Neural cell (in vitro differentiated cells): Measurements from ENCODE around the gene HOXB4. TPM values are rescaled to one million over a fixed set of nuclear protein-coding genes. Genes with fewer than 3 reads are reported as not detected.

Experiments used
- H2AFZ ChIP-seq: fragments of 200-600, 300-800 bp; sonication (generic), shearing (Covaris generic); 2 replicates; pipeline ENCODE4 v1.6.0; 2014; ENCODE audit warnings: low read depth, mild to moderate bottlenecking, antibody characterized with exemption, low read length, moderate library complexity
- H3F3A ChIP-seq: fragments of 200-600 bp; shearing (Covaris generic); 2 replicates; pipeline ENCODE4 v1.6.1; 2016; ENCODE audit warnings: mild to moderate bottlenecking, moderate library complexity, mixed read lengths, antibody characterized with exemption, low read length; ENCODE audit not compliant: insufficient read depth, poor library complexity, severe bottlenecking
- H3K27ac ChIP-seq: fragments of 200-600, 300-800 bp; sonication (generic), shearing (Covaris generic); 2 replicates; pipeline ENCODE4 v1.5.1; 2014; ENCODE audit warnings: mild to moderate bottlenecking, low read length, moderate library complexity
- H3K27me3 ChIP-seq: fragments of 300-800, 200-600 bp; sonication (generic), shearing (Covaris generic); 2 replicates; pipeline ENCODE4 v1.6.0; 2014; ENCODE audit warnings: mild to moderate bottlenecking, low read depth, low read length, moderate library complexity; ENCODE audit not compliant: insufficient read depth
- H3K36me3 ChIP-seq: fragments of 300-800, 200-600 bp; sonication (generic), shearing (Covaris generic); 2 replicates; pipeline ENCODE4 v1.5.1; 2014; ENCODE audit warnings: mild to moderate bottlenecking, antibody characterized with exemption, low read length, moderate library complexity; ENCODE audit not compliant: insufficient read depth
- H3K4me2 ChIP-seq: fragments of 300-800, 200-600 bp; sonication (generic), shearing (Covaris generic); 2 replicates; pipeline ENCODE4 v1.6.0; 2014; ENCODE audit warnings: mild to moderate bottlenecking, low read length
- H3K4me3 ChIP-seq: fragments of 300-800, 200-600 bp; sonication (generic), shearing (Covaris generic); 2 replicates; pipeline ENCODE4 v1.5.1; 2014; ENCODE audit warnings: mild to moderate bottlenecking, low read length, moderate library complexity
- H3K79me2 ChIP-seq: fragments of 200-600 bp; shearing (Covaris generic); replicated peaks from 2 replicates; pipeline ENCODE4 v1.6.0; 2014; ENCODE audit warnings: mild to moderate bottlenecking, low read length, moderate library complexity; ENCODE audit not compliant: insufficient read depth
- H3K9ac ChIP-seq: fragments of 300-800, 200-600 bp; sonication (generic), shearing (Covaris generic); 2 replicates; pipeline ENCODE4 v1.6.1; 2016; ENCODE audit warnings: mild to moderate bottlenecking, low read length, mixed read lengths
- H3K9me2 ChIP-seq: fragments of 200-600 bp; shearing (Covaris generic); 2 replicates; pipeline ENCODE4 v1.6.1; 2016; ENCODE audit warnings: mild to moderate bottlenecking, low read length, mixed read lengths; ENCODE audit not compliant: insufficient read depth
- H3K9me3 ChIP-seq: fragments of 200-600, 300-800 bp; sonication (generic), shearing (Covaris generic); 2 replicates; pipeline ENCODE4 v1.6.1; 2016; ENCODE audit warnings: mild to moderate bottlenecking, mixed run types, low read length, moderate library complexity, mixed read lengths
- H4K20me1 ChIP-seq: fragments of 200-600 bp; shearing (Covaris generic); 2 replicates; pipeline ENCODE4 v1.6.1; 2016; ENCODE audit warnings: mild to moderate bottlenecking, mixed run types; ENCODE audit not compliant: insufficient read depth
- EP300 ChIP-seq: fragments of 450-650 bp; conservative IDR thresholded peaks from 2 replicates; pipeline ENCODE4 v1.6.1; 2014; ENCODE audit warnings: antibody characterized with exemption, mild to moderate bottlenecking, moderate library complexity; ENCODE audit not compliant: poor library complexity, severe bottlenecking
- EZH2 ChIP-seq: fragments of 200-600, 300-800 bp; shearing (Covaris generic), sonication (generic); IDR thresholded peaks from 2 replicates; pipeline ENCODE4 v1.6.1; 2014; ENCODE audit warnings: antibody characterized with exemption, low read length, borderline replicate concordance, mild to moderate bottlenecking; ENCODE audit not compliant: insufficient read depth, poor library complexity, severe bottlenecking
- MXI1 ChIP-seq: fragments of 450-650 bp; conservative IDR thresholded peaks from 2 replicates; pipeline ENCODE4 v1.6.1; 2014; ENCODE audit warnings: antibody characterized with exemption, mild to moderate bottlenecking; ENCODE audit not compliant: poor library complexity, severe bottlenecking
- POLR2AphosphoS5 ChIP-seq: IDR thresholded peaks from 2 replicates; pipeline ENCODE4 v1.6.1; 2012
- RAD21 ChIP-seq: fragments of 450-650 bp; conservative IDR thresholded peaks from 2 replicates; pipeline ENCODE4 v1.6.1; 2014; ENCODE audit warnings: antibody characterized with exemption, mild to moderate bottlenecking, moderate library complexity
- SMC3 ChIP-seq: fragments of 450-650 bp; conservative IDR thresholded peaks from 2 replicates; pipeline ENCODE4 v1.6.1; 2014; ENCODE audit warnings: antibody characterized with exemption, mild to moderate bottlenecking, moderate library complexity; ENCODE audit not compliant: poor library complexity
- TAF1 ChIP-seq: IDR thresholded peaks from 2 replicates; pipeline ENCODE4 v1.6.1; 2012; ENCODE audit warnings: low read depth
- polyA plus RNA-seq: library from polyadenylated mRNA; depleted of rRNA; stranded (reverse); fragments of >200 nt; gene quantifications from 2 replicates; pipeline ENCODE4 v1.2.3, GENCODE V29; 2014
- TF ChIP-seq, protein P1 (sequence below): fragments of 450-650 bp; IDR thresholded peaks from 2 replicates; pipeline ENCODE4 v1.5.1; 2014; ENCODE audit warnings: antibody characterized with exemption, mild to moderate bottlenecking, moderate library complexity; ENCODE audit not compliant: poor library complexity, severe bottlenecking
- TF ChIP-seq, protein P2 (sequence below): IDR thresholded peaks from 2 replicates; pipeline ENCODE4 v1.6.1; 2012; ENCODE audit warnings: borderline replicate concordance

The HOXB4 gene
- polyA plus RNA-seq, 1 donor from 2014 or later = not detected

DNA sequence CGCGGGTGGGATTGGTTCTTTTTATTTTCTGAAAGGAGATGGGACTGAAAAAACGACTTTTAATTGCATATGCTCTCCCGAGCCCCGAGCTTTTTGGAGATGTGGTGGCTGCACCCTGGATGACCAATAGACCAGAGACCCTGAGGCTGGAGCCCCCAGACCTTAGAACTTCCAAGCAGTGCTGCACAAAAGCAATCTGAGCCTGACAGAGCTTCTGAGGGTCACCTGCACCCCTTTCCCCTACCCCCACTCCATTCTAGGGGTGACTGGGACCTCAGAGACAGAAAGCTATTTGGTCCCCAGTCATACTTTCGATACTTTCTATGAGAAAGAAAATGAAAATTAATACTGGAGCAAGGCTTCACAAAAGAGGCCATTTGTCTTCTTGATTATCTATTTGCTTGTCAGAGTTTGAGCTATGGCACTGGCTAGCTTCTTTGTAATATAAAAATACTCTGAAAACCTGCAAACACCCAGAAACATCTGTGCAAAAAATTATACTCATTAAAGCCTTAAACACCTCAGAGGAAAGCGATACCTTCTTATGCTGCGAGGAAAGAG is 3.6 kb downstream of the HOXB4 start:
- Histone ChIP-seq H3K9ac (no peak overlapping the region), H3F3A (no peaks in the 10 kb centered on the region), H3K36me3 (no peaks in the 10 kb centered on the region), H3K9me2 (no peaks in the 10 kb centered on the region), H3K4me2 (no peak overlapping the region), H3K9me3 (no peaks in the 10 kb centered on the region), H3K27me3 (peaks cover 98% of the 10 kb centered on the region), H4K20me1 (no peaks in the 10 kb centered on the region), H3K79me2 (no peaks in the 10 kb centered on the region), H3K4me3 (no peak overlapping the region), H3K27ac (no peak overlapping the region), H2AFZ (no peak overlapping the region)
- no peak for TF ChIP-seq MXI1
- no peak for TF ChIP-seq TAF1
- no peak for TF ChIP-seq RAD21
- TF ChIP-seq SMC3 = no peak
- TF ChIP-seq POLR2AphosphoS5 = no peak
- no peak for TF ChIP-seq EP300
- TF ChIP-seq, protein P1, sequence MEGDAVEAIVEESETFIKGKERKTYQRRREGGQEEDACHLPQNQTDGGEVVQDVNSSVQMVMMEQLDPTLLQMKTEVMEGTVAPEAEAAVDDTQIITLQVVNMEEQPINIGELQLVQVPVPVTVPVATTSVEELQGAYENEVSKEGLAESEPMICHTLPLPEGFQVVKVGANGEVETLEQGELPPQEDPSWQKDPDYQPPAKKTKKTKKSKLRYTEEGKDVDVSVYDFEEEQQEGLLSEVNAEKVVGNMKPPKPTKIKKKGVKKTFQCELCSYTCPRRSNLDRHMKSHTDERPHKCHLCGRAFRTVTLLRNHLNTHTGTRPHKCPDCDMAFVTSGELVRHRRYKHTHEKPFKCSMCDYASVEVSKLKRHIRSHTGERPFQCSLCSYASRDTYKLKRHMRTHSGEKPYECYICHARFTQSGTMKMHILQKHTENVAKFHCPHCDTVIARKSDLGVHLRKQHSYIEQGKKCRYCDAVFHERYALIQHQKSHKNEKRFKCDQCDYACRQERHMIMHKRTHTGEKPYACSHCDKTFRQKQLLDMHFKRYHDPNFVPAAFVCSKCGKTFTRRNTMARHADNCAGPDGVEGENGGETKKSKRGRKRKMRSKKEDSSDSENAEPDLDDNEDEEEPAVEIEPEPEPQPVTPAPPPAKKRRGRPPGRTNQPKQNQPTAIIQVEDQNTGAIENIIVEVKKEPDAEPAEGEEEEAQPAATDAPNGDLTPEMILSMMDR = no peak
- TF ChIP-seq, protein P2, sequence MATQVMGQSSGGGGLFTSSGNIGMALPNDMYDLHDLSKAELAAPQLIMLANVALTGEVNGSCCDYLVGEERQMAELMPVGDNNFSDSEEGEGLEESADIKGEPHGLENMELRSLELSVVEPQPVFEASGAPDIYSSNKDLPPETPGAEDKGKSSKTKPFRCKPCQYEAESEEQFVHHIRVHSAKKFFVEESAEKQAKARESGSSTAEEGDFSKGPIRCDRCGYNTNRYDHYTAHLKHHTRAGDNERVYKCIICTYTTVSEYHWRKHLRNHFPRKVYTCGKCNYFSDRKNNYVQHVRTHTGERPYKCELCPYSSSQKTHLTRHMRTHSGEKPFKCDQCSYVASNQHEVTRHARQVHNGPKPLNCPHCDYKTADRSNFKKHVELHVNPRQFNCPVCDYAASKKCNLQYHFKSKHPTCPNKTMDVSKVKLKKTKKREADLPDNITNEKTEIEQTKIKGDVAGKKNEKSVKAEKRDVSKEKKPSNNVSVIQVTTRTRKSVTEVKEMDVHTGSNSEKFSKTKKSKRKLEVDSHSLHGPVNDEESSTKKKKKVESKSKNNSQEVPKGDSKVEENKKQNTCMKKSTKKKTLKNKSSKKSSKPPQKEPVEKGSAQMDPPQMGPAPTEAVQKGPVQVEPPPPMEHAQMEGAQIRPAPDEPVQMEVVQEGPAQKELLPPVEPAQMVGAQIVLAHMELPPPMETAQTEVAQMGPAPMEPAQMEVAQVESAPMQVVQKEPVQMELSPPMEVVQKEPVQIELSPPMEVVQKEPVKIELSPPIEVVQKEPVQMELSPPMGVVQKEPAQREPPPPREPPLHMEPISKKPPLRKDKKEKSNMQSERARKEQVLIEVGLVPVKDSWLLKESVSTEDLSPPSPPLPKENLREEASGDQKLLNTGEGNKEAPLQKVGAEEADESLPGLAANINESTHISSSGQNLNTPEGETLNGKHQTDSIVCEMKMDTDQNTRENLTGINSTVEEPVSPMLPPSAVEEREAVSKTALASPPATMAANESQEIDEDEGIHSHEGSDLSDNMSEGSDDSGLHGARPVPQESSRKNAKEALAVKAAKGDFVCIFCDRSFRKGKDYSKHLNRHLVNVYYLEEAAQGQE = no peak
- no peak for TF ChIP-seq EZH2

DNA sequence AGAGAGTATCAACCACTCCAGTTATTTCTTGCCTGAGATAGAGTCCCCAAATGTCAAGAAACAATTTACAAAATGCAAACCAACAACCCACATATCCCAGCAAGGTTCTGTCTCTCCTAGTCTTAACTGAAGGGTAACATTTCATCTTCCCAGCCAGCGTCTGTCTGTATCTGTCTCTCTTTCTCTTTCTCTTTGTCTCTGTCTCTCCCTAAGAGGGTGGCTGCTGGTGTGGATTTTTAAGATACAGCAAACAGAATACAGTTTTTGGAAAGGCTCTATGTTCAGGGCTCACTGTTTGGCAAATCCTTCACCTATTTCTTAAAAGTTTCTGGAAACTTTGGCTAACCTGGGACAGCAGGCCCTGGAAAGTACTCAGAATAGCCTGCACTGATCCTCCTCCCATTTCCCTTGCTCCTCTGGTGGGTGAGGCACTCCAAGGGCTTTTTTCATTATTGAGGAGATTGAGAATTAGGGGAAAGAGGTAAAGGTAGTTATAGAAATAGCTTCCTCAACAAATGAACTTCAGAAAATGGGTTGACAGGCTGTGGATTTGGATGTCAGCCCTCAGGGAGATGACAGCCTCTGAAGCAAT is 6.2 kb downstream of the HOXB4 start:
- Histone ChIP-seq H4K20me1 (no peaks in the 10 kb centered on the region), H3K27me3 (peaks cover 100% of the 10 kb centered on the region), H3K4me2 (no peak overlapping the region)

More for the DNA sequence above, 6.2 kb downstream of the HOXB4 start:
- Histone ChIP-seq H3F3A (no peaks in the 10 kb centered on the region), H3K79me2 (no peaks in the 10 kb centered on the region), H3K4me3 (no peak overlapping the region), H3K27ac (no peak overlapping the region), H3K9ac (no peak overlapping the region), H3K36me3 (no peaks in the 10 kb centered on the region), H3K9me3 (no peaks in the 10 kb centered on the region), H2AFZ (no peak overlapping the region), H3K9me2 (no peaks in the 10 kb centered on the region)
- no peak for TF ChIP-seq EP300
- TF ChIP-seq, protein P2 = no peak
- no peak for TF ChIP-seq SMC3
- no peak for TF ChIP-seq POLR2AphosphoS5
- TF ChIP-seq MXI1 = no peak
- TF ChIP-seq EZH2 = no peak
- TF ChIP-seq, protein P1 = no peak
- no peak for TF ChIP-seq RAD21
- no peak for TF ChIP-seq TAF1
